ENCODE measurements around the gene SGMS1.

SGMS1 gene

DNA sequence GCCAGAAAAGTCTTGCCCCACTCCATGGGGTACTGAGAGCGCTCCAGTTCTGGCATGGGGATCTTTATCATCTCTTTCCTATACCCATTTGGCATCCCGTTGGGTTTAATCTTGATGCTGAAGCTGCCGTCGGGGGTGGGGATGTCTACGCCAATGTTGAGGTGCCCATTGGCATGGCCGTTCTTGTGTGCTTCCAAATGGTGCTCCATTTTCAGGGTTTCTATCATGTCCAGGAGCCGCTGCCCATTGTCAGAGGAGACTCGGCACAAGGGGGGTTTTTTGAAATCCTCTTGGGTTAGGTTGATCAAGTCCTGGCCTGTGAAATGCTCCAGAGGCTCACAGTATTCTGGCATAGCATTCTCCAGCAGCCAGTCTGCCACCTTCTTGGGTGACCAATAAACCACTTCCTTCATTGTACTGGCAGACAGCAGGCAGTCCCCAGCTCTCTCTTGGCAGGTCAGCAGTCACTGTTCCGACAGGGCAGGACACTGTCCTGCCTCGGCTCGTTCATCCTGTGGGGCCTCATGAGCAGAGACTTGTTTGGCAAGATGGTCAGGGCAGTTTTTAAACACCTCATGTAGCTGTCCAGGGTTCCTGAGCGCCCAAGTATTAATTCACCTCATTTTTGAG, 279.9 kb downstream of the SGMS1 start:
- Histone ChIP-seq H3K4me1 (ENCODE audit: low read length) (no peaks in the 10 kb centered on the region), H3K27me3 (ENCODE audit: low read depth, low read length) (no peaks in the 10 kb centered on the region), H3K4me3 (ENCODE audit: low read length) (no peak overlapping the region), H3K9me3 (ENCODE audit: insufficient read depth, low read length) (no peaks in the 10 kb centered on the region), H3K9ac (ENCODE audit: low read length) (no peak overlapping the region), H3K79me2 (ENCODE audit: low read length) (no peaks in the 10 kb centered on the region), H3K27ac (ENCODE audit: low read length) (no peak overlapping the region), H2AFZ (ENCODE audit: low read depth, low read length) (no peak overlapping the region), H3K4me2 (ENCODE audit: low read length) (no peak overlapping the region), H3K36me3 (replicated peaks; ENCODE audit: low read depth, low read length) (peaks cover 3% of the 10 kb centered on the region), H4K20me1 (ENCODE audit: insufficient read depth, low read length) (no peaks in the 10 kb centered on the region)
- TF ChIP-seq CTCF (IDR thresholded peaks at IDR 0.05; ENCODE audit: low read depth, low read length) (no peak), EZH2phosphoT487 (IDR thresholded peaks at IDR 0.05; ENCODE audit: low read depth) (no peak)

DNA sequence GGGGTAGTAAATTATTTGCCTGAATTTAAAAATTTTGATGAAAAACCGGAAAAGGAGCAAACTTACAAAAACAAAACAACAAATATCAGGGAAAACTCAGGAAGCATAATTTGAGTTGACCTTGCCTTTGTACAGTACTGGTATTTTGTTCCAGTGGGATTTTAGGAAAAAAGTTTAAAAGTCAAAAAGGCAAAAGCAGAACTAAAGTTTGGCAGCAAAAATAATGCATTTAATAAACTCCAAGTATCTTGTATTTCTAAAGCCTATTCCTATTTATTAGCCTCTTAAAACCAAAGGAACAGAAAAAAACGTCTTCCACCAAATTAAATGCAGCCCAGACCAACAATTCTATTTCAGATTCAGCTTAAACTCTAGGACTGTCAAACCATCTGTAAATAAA, 281.8 kb downstream of the SGMS1 start:
- Histone ChIP-seq H3K4me2 (ENCODE audit: low read length) (no peak overlapping the region), H3K36me3 (replicated peaks; ENCODE audit: low read depth, low read length) (peaks cover 3% of the 10 kb centered on the region), H4K20me1 (ENCODE audit: insufficient read depth, low read length) (no peaks in the 10 kb centered on the region), H3K4me3 (ENCODE audit: low read length) (no peak overlapping the region), H3K9me3 (ENCODE audit: insufficient read depth, low read length) (no peaks in the 10 kb centered on the region), H2AFZ (ENCODE audit: low read depth, low read length) (no peak overlapping the region), H3K27me3 (ENCODE audit: low read depth, low read length) (no peaks in the 10 kb centered on the region), H3K9ac (ENCODE audit: low read length) (no peak overlapping the region), H3K79me2 (ENCODE audit: low read length) (no peaks in the 10 kb centered on the region), H3K4me1 (ENCODE audit: low read length) (no peaks in the 10 kb centered on the region), H3K27ac (ENCODE audit: low read length) (no peak overlapping the region)
- no peak for TF ChIP-seq EZH2phosphoT487 (IDR thresholded peaks at IDR 0.05; ENCODE audit: low read depth)
- no peak for TF ChIP-seq CTCF (IDR thresholded peaks at IDR 0.05; ENCODE audit: low read depth, low read length)

DNA sequence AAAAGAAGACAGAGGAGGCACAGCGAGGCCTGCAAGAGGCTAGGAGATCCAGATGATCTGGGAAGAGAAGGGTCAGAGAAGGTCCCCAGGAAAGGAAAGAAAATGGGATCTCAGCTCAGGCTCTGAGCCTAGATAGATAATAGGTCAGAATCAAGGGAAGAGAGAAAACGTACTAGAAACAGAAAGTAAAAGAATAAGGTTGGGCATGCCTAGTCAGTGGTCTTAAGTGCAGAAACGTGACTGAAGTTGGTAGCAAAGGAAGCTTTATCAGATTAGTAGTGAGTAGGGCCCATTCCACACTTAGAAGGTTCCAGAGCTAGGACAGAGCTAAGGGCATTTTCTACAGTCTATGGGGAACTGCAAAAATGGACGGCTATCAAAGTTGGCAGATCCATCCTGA, 287.6 kb downstream of the SGMS1 start:
- no peak overlapping the region for H3K27ac ChIP-seq (ENCODE audit: low read length)
- no peaks in the 10 kb centered on the region for H3K36me3 ChIP-seq (replicated peaks; ENCODE audit: low read depth, low read length)
- H3K79me2 ChIP-seq (ENCODE audit: low read length): no peaks in the 10 kb centered on the region

GRCh38 chr10:50335397-50335796, 288.4 kb downstream of the SGMS1 start:
- Histone ChIP-seq H4K20me1 (ENCODE audit: insufficient read depth, low read length) (no peaks in the 10 kb centered on the region), H3K36me3 (replicated peaks; ENCODE audit: low read depth, low read length) (no peaks in the 10 kb centered on the region), H3K4me1 (ENCODE audit: low read length) (0 out of 2 replicates have a peak, but pooled peaks cover 4% of the 10 kb centered on the region), H3K4me3 (ENCODE audit: low read length) (no peak overlapping the region), H3K79me2 (ENCODE audit: low read length) (no peaks in the 10 kb centered on the region), H3K9me3 (ENCODE audit: insufficient read depth, low read length) (no peaks in the 10 kb centered on the region), H3K9ac (ENCODE audit: low read length) (no peak overlapping the region), H3K27me3 (ENCODE audit: low read depth, low read length) (no peaks in the 10 kb centered on the region), H2AFZ (ENCODE audit: low read depth, low read length) (no peak overlapping the region), H3K27ac (ENCODE audit: low read length) (no peak overlapping the region), H3K4me2 (ENCODE audit: low read length) (no peak overlapping the region)
- TF ChIP-seq EZH2phosphoT487 (IDR thresholded peaks at IDR 0.05; ENCODE audit: low read depth) (no peak), CTCF (IDR thresholded peaks at IDR 0.05; ENCODE audit: low read depth, low read length) (no peak)

More for the DNA sequence above, 287.6 kb downstream of the SGMS1 start:
- 0 out of 2 replicates have a peak, but pooled peaks cover 4% of the 10 kb centered on the region for H3K4me1 ChIP-seq (ENCODE audit: low read length)
- H3K9me3 ChIP-seq (ENCODE audit: insufficient read depth, low read length): no peaks in the 10 kb centered on the region
- H3K4me3 ChIP-seq (ENCODE audit: low read length): no peak overlapping the region
- H3K4me2 ChIP-seq (ENCODE audit: low read length): no peak overlapping the region
- no peaks in the 10 kb centered on the region for H4K20me1 ChIP-seq (ENCODE audit: insufficient read depth, low read length)
- no peak for TF ChIP-seq EZH2phosphoT487 (IDR thresholded peaks at IDR 0.05; ENCODE audit: low read depth)
- TF ChIP-seq CTCF (IDR thresholded peaks at IDR 0.05; ENCODE audit: low read depth, low read length): no peak
- no peak overlapping the region for H2AFZ ChIP-seq (ENCODE audit: low read depth, low read length)
- no peaks in the 10 kb centered on the region for H3K27me3 ChIP-seq (ENCODE audit: low read depth, low read length)
- no peak overlapping the region for H3K9ac ChIP-seq (ENCODE audit: low read length)
